ENCODE data around the gene POLN. TPM values are rescaled to one million over a fixed set of nuclear protein-coding genes. Genes with fewer than 3 reads are reported as not detected.

The POLN gene
- total and polyA plus RNA-seq, 8 donors: 0.29 to 5.1 (median 1.4) TPM; not detected in 2

GRCh38 chr4:2253160-2254084 lies 11.5 kb upstream of the POLN start:
- H3K36me3 ChIP-seq: peaks cover 50 to 90% (median 76%) of the 10 kb centered on the region in 4 donors
- peak; percentile 1 to 15 for DNase-seq
- TF ChIP-seq EP300 (IDR thresholded peaks at IDR 0.05) (no peak), CTCF (IDR thresholded peaks at IDR 0.05) (no peak), POLR2A (IDR thresholded peaks at IDR 0.05) (no peak), POLR2AphosphoS5 (IDR thresholded peaks at IDR 0.05) (no peak)
- H3K4me3 ChIP-seq: no peak overlapping the region
- H3K9me3 ChIP-seq: no peaks in the 10 kb centered on the region
- intact Hi-C loops (cut with DNase I; ENCODE audit: low total_unique reads): no loop called here
- peak overlapping the region in 1 of 5 donors; percentile 11 for H3K27ac ChIP-seq
- 76 to 83% (median 81%) methylated on average over 27 to 32 of the region's 32 CpGs for WGBS, 5 donors
- H3K27me3 ChIP-seq: no peaks in the 10 kb centered on the region
- H3K4me1 ChIP-seq: peaks cover 32 to 51% (median 36%) of the 10 kb centered on the region in 4 donors

- peaks cover 54 to 90% (median 80%) of the 10 kb centered on the region in 4 donors for H3K36me3 ChIP-seq
- no peaks in the 10 kb centered on the region for H3K9me3 ChIP-seq
- H3K27me3 ChIP-seq: no peaks in the 10 kb centered on the region
- no peak overlapping the region for H3K4me3 ChIP-seq
- TF ChIP-seq POLR2AphosphoS5 (IDR thresholded peaks at IDR 0.05): no peak
- DNase-seq: no peak
- WGBS, 5 donors: 84 to 87% (median 85%) methylated on average over 9 to 12 of the region's 12 CpGs
- intact Hi-C loops (cut with DNase I; ENCODE audit: low total_unique reads): no loop called here
- H3K27ac ChIP-seq: peak overlapping the region in 1 of 5 donors; percentile 11
- H3K4me1 ChIP-seq: peaks cover 24 to 43% (median 28%) of the 10 kb centered on the region in 4 donors
These were observed 10.7 kb upstream of the POLN start for GRCh38 chr4:2252530-2253091.

DNA sequence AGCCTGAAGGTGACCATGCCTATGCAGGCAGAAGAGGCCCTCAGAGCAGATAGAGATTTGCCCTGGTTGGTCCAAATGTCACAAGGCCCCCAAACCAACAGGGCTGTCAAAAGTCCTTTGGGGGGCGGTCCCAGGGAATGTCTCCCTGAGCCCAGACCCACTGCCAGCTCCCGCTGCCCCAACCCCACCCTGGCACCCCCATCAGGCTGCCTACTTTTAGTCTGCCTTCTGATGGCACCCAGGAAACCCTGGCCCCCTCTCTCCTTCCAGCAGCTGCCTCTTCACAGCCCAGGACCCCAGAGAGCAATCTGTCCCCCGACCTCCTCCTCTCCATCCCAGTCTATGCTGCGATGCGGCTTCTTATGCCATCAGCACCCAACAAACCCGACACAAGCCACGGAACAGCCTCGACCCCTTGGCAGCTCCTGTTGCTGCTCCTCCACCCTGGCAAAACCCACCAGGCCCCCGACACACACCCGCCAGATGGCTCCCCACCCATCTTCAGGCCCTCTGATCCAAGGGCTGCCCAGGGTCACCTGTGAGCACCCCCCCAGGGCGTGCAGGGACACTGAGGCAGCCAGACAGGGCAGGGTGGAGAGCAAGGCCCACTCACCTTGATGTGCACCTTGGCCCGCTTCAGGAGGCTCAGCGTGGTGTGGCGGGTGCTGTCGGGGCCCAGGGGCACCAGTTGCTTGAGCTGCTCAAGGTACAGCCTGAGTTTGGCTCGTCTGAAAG lies 10.0 kb upstream of the POLN start:
- Histone ChIP-seq H3K36me3 (peaks cover 54 to 89% (median 83%) of the 10 kb centered on the region in 4 donors), H3K4me3 (no peak overlapping the region), H3K27ac (no peak overlapping the region), H3K9me3 (no peaks in the 10 kb centered on the region), H3K27me3 (no peaks in the 10 kb centered on the region), H3K4me1 (peaks cover 17 to 37% (median 21%) of the 10 kb centered on the region in 4 donors)
- intact Hi-C loops (cut with DNase I; ENCODE audit: low total_unique reads): no loop called here
- 93 to 96% (median 94%) methylated on average over 14 to 16 of the region's 16 CpGs for WGBS, 5 donors
- peak; percentile 1 to 23 for DNase-seq
- TF ChIP-seq POLR2AphosphoS5 (IDR thresholded peaks at IDR 0.05): no peak
- no peak for TF ChIP-seq EP300 (IDR thresholded peaks at IDR 0.05)
- no peak for TF ChIP-seq POLR2A (IDR thresholded peaks at IDR 0.05)
- TF ChIP-seq CTCF (IDR thresholded peaks at IDR 0.05): no peak

DNA sequence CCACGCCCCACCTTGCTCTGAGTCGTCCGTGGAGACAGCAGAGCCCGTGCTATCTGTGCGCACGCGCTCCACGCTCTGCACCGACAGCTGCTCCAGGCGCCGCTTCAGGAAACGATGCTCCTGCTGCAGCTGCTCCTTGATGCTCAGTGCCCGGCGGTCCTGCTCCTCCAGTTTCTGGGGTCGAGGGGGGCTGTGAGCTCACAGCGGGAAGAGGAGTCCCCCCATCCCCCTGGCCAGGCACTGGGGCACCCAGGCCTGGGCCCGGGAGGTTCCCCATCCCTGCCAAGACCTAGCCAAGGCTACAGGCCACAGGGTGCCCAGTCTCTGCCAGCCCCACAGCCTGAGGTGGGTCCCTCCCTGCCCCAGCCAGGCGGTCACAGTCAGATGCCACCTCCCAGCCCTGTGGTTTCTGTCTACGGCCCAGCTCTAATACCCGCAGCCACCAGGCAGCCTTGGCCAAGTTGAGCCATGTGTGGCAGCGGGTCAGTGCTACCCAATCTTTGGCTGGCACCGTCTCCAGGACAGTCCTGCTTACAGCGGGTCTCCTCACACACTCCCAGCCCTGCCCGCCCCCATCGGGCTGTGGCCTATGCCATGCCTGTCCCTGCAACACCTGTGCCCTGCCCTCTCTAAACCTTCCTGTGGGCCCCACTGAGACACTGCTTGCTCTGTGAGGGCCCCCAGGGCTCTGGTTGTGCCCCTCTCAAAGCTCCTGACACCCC lies 9.3 kb upstream of the POLN start:
- 83 to 95% (median 90%) methylated on average over 17 to 25 of the region's 25 CpGs for WGBS, 5 donors
- intact Hi-C loops (cut with DNase I; ENCODE audit: low total_unique reads): no loop called here
- Histone ChIP-seq H3K27ac (no peak overlapping the region), H3K27me3 (no peaks in the 10 kb centered on the region), H3K4me3 (no peak overlapping the region), H3K4me1 (peaks cover 10 to 29% (median 15%) of the 10 kb centered on the region in 4 donors), H3K9me3 (no peaks in the 10 kb centered on the region), H3K36me3 (peaks cover 54 to 89% (median 84%) of the 10 kb centered on the region in 4 donors)
- TF ChIP-seq POLR2A (IDR thresholded peaks at IDR 0.05) (no peak), POLR2AphosphoS5 (IDR thresholded peaks at IDR 0.05) (no peak), CTCF (IDR thresholded peaks at IDR 0.05) (no peak), EP300 (IDR thresholded peaks at IDR 0.05) (no peak)
- DNase-seq: peak; percentile 1 to 17

Measured in stomach (tissue), 9 donors.